ENCODE measurements around the gene DSCAML1. TPM values are rescaled to one million over a fixed set of nuclear protein-coding genes. Genes with fewer than 3 reads are reported as not detected.

DSCAML1 gene
- total and polyA plus RNA-seq, 7 experiments from 2014 or later, result 0.17 to 1.3 (median 0.60) TPM; not detected in 2

DNA sequence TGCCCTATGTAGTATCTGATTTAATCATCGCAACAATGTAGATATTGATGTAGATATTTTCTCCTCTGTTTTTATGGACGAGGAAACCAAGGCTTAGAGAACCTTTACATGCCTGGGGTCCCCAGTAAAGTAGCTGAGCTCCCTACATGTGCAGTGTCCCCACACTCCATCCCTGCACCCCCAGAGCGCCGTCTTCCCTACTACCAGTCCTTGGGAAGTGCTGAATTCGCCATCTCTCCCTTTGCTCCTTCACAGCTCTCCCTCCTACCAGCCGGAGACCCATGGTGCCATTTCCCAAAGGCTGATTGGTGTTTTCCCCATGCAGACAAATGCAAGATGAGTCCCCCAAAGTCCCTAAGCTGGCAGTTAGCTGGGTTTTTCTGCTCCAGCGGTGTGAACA is 383.4 kb downstream of the DSCAML1 start:
- Histone ChIP-seq H3K4me3 (ENCODE audit: low read length) (no peak overlapping the region), H3K9me3 (ENCODE audit: control insufficient read depth in 2 of 3, low read length in 3 of 3) (no peaks in the 10 kb centered on the region), H3K27ac (ENCODE audit: low read depth, low read length) (no peak overlapping the region), H3K27me3 (ENCODE audit: control insufficient read depth in 2 of 2, insufficient read depth in 2 of 2, low read length in 2 of 2) (no peaks in the 10 kb centered on the region), H3K4me1 (ENCODE audit: control insufficient read depth in 2 of 2, insufficient read depth in 2 of 2, low read length in 2 of 2) (no peaks in the 10 kb centered on the region), H3K36me3 (ENCODE audit: control insufficient read depth in 2 of 3, insufficient read depth in 3 of 3, low read length in 3 of 3) (peaks cover 0 to 20% (median 0%) of the 10 kb centered on the region in 3 experiments)
- CTCF ChIA-PET, result no interaction called here
- POLR2A ChIA-PET, result no interaction called here
- Mint-ChIP-seq H3K4me3 (no peak overlapping the region), H3K27ac (no peak overlapping the region), H3K36me3 (peaks cover 2 to 17% (median 12%) of the 10 kb centered on the region in 5 donors), H3K4me1 (peaks cover 0 to 2% (median 0%) of the 10 kb centered on the region in 7 donors), H3K9me3 (peaks cover 0 to 2% (median 0%) of the 10 kb centered on the region in 11 donors), H3K27me3 (no peaks in the 10 kb centered on the region)
- DNase-seq (no peak), ATAC-seq (no peak)
- intact Hi-C loops (cut with micrococcal nuclease), result no loop called here

DNA sequence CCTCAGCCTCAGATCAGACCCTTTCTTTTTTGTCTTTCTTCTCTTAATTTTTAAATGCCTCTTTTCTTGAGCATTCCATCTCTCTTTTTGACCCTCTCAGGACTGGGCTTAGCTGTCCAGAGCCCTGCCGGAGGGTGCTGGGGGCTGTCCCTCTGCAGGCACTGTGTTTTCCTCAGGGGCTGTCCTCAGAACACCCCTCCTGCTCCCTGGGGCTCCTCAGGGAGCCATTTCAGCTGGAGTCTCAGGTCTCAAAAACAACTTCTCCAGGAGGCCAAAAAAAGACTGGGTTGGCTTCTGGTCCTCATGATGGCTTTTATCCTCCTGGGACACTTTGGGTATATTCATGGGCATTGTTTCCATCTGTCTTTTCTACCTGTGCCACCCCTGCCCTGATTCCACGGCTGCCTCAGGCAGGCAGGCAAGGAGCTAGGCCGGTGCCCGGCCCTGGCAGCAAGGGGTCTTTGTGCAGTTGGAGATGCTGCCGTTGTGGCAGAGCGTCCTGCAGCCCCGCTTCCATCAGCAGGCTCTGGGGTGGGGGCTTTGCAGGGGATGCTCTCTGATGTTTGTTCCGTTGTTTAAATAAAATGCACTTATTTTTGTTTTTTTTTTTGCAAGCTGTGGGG is 384.3 kb downstream of the DSCAML1 start:
- peaks cover 0 to 29% (median 3%) of the 10 kb centered on the region in 3 experiments for H3K36me3 ChIP-seq (ENCODE audit: control insufficient read depth in 2 of 3, insufficient read depth in 3 of 3, low read length in 3 of 3)
- CTCF ChIA-PET, result no interaction called here
- H3K4me1 ChIP-seq (ENCODE audit: control insufficient read depth in 2 of 2, insufficient read depth in 2 of 2, low read length in 2 of 2), result no peaks in the 10 kb centered on the region
- no peaks in the 10 kb centered on the region for H3K27me3 Mint-ChIP-seq
- H3K4me3 Mint-ChIP-seq, result no peak overlapping the region
- H3K4me1 Mint-ChIP-seq, result peaks cover 0 to 2% (median 0%) of the 10 kb centered on the region in 7 donors
- H3K36me3 Mint-ChIP-seq, result peaks cover 6 to 25% (median 19%) of the 10 kb centered on the region in 5 donors
- H3K27ac Mint-ChIP-seq, result peak overlapping the region in 1 of 9 donors; percentile 77
- H3K4me3 ChIP-seq (ENCODE audit: low read length), result no peak overlapping the region
- intact Hi-C loops (cut with micrococcal nuclease), result no loop called here
- DNase-seq (no peak), ATAC-seq (no peak)
- no peaks in the 10 kb centered on the region for H3K9me3 ChIP-seq (ENCODE audit: control insufficient read depth in 2 of 3, low read length in 3 of 3)
- H3K27me3 ChIP-seq (ENCODE audit: control insufficient read depth in 2 of 2, insufficient read depth in 2 of 2, low read length in 2 of 2), result no peaks in the 10 kb centered on the region
- H3K27ac ChIP-seq (ENCODE audit: low read depth, low read length), result no peak overlapping the region
- POLR2A ChIA-PET, result no interaction called here
- peaks cover 0 to 2% (median 0%) of the 10 kb centered on the region in 11 donors for H3K9me3 Mint-ChIP-seq

DNA sequence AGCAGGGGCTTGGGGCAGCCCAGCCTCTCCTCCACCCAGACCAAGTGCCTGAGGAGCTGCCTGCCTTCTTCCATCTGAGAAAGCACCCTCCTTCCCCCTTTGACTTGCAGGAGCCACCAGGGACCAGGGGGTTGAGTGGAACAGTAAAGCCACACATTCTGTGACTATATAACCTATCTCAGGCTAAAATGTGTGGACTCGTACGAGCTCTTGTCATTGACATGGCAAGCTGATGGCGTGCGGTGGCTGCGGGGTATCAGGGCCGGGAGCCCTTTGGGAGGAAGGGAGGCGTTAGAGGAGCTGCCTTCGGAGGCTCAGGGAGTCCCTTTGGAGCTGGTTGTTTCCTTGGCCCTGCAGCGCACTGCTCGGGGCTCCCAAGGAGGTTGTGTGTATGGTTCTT is 384.8 kb downstream of the DSCAML1 start:
- Histone ChIP-seq H3K27me3 (ENCODE audit: control insufficient read depth in 2 of 2, insufficient read depth in 2 of 2, low read length in 2 of 2) (no peaks in the 10 kb centered on the region), H3K36me3 (ENCODE audit: control insufficient read depth in 2 of 3, insufficient read depth in 3 of 3, low read length in 3 of 3) (peaks cover 0 to 32% (median 6%) of the 10 kb centered on the region in 3 experiments), H3K4me1 (ENCODE audit: control insufficient read depth in 2 of 2, insufficient read depth in 2 of 2, low read length in 2 of 2) (no peaks in the 10 kb centered on the region), H3K4me3 (ENCODE audit: low read length) (no peak overlapping the region), H3K9me3 (ENCODE audit: control insufficient read depth in 2 of 3, low read length in 3 of 3) (no peaks in the 10 kb centered on the region), H3K27ac (ENCODE audit: low read depth, low read length) (no peak overlapping the region)
- intact Hi-C loops (cut with micrococcal nuclease), result no loop called here
- Mint-ChIP-seq H3K36me3 (peaks cover 8 to 28% (median 22%) of the 10 kb centered on the region in 5 donors), H3K4me1 (no peaks in the 10 kb centered on the region), H3K27me3 (no peaks in the 10 kb centered on the region), H3K27ac (no peak overlapping the region), H3K9me3 (peaks cover 0 to 2% (median 0%) of the 10 kb centered on the region in 11 donors), H3K4me3 (no peak overlapping the region)
- no peak for ATAC-seq
- no peak for DNase-seq
- POLR2A ChIA-PET, result no interaction called here
- CTCF ChIA-PET, result no interaction called here

DNA sequence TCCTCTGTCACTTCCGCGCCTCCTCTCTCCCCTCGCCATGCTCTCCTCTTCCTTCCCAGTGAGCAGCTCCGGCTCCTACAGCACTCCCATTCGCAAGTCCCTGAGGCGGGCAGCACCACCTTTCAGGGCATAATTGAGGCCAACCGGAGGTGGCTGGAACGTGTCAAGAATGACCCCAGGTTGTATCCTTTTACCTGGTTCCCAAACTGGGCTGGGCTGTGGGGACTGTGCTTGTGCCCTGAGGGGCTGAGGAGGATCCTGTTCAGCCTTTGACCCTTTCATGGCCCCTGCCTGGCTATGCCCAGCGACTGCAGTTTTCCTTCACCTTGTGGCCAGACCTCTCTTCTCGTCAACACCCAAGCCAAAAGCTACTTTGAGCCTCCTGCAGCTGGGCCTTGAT is 385.3 kb downstream of the DSCAML1 start:
- H3K27ac Mint-ChIP-seq, result no peak overlapping the region
- H3K4me1 ChIP-seq (ENCODE audit: control insufficient read depth in 2 of 2, insufficient read depth in 2 of 2, low read length in 2 of 2), result no peaks in the 10 kb centered on the region
- no peak for ATAC-seq
- no peak overlapping the region for H3K27ac ChIP-seq (ENCODE audit: low read depth, low read length)
- peaks cover 0 to 32% (median 6%) of the 10 kb centered on the region in 3 experiments for H3K36me3 ChIP-seq (ENCODE audit: control insufficient read depth in 2 of 3, insufficient read depth in 3 of 3, low read length in 3 of 3)
- DNase-seq, result no peak
- ChIA-PET CTCF (no interaction called here), POLR2A (no interaction called here)
- H3K4me1 Mint-ChIP-seq, result no peaks in the 10 kb centered on the region
- no peak overlapping the region for H3K4me3 Mint-ChIP-seq
- no peaks in the 10 kb centered on the region for H3K27me3 ChIP-seq (ENCODE audit: control insufficient read depth in 2 of 2, insufficient read depth in 2 of 2, low read length in 2 of 2)
- no peak overlapping the region for H3K4me3 ChIP-seq (ENCODE audit: low read length)
- no peaks in the 10 kb centered on the region for H3K9me3 ChIP-seq (ENCODE audit: control insufficient read depth in 2 of 3, low read length in 3 of 3)
- H3K36me3 Mint-ChIP-seq, result peaks cover 8 to 28% (median 22%) of the 10 kb centered on the region in 5 donors
- peaks cover 0 to 2% (median 0%) of the 10 kb centered on the region in 11 donors for H3K9me3 Mint-ChIP-seq
- no peaks in the 10 kb centered on the region for H3K27me3 Mint-ChIP-seq
- intact Hi-C loops (cut with micrococcal nuclease), result no loop called here

DNA sequence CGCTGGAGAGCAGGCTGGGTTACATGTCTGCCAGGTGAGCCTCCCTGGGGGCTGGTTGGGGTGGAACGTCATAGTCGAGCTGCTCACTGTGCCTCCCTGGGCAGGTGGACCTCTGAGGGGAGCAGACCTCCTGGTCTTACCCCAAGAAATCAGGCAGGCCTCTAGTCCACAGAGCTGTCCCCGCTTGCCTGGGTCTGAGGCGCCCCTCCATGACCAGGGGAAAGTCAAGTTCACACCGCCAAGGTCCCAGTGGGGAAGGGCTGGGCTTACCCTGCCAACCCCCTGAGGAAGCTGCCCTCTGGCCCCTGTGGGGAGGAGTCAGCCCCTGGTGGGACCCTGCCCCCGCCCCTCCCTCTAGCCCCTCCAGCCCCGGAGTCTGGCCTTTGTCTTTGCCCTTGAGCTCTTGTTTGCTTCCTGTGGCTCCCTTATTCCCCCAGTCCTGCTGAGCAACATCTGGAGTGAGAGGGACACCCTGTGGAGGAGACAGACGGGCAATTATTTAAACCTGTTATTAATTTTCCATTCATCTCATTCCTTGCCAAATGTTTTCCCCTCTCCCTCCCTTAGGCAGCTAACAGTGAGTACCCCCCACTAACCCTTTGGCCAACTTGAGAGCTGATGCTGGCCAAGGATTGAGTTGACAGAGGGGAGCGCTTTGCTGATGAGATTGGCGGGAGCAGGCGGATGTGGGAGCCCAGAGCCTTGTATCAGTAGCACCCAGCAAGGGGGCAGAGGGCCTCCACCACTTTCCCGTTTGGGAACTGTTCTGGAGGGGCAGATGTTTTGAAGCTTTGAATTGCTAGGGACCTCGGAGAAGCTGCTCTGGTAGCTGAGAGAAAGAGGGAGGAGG is 385.9 kb downstream of the DSCAML1 start:
- ChIA-PET CTCF (no interaction called here), POLR2A (no interaction called here)
- Mint-ChIP-seq H3K4me1 (no peaks in the 10 kb centered on the region), H3K4me3 (peak overlapping the region in 1 of 10 donors; percentile 45), H3K36me3 (peaks cover 14 to 35% (median 27%) of the 10 kb centered on the region in 5 donors), H3K27me3 (no peaks in the 10 kb centered on the region), H3K27ac (peak overlapping the region in 1 of 9 donors; percentile 14), H3K9me3 (peaks cover 0 to 6% (median 2%) of the 10 kb centered on the region in 11 donors)
- H3K27ac ChIP-seq (ENCODE audit: low read depth, low read length), result no peak overlapping the region
- H3K27me3 ChIP-seq (ENCODE audit: control insufficient read depth in 2 of 2, insufficient read depth in 2 of 2, low read length in 2 of 2), result no peaks in the 10 kb centered on the region
- peaks cover 0 to 3% (median 0%) of the 10 kb centered on the region in 3 experiments for H3K9me3 ChIP-seq (ENCODE audit: control insufficient read depth in 2 of 3, low read length in 3 of 3)
- DNase-seq (no peak), ATAC-seq (no peak)
- no peak overlapping the region for H3K4me3 ChIP-seq (ENCODE audit: low read length)
- intact Hi-C loops (cut with micrococcal nuclease), result no loop called here
- no peaks in the 10 kb centered on the region for H3K4me1 ChIP-seq (ENCODE audit: control insufficient read depth in 2 of 2, insufficient read depth in 2 of 2, low read length in 2 of 2)
- peaks cover 0 to 37% (median 6%) of the 10 kb centered on the region in 3 experiments for H3K36me3 ChIP-seq (ENCODE audit: control insufficient read depth in 2 of 3, insufficient read depth in 3 of 3, low read length in 3 of 3)

DNA sequence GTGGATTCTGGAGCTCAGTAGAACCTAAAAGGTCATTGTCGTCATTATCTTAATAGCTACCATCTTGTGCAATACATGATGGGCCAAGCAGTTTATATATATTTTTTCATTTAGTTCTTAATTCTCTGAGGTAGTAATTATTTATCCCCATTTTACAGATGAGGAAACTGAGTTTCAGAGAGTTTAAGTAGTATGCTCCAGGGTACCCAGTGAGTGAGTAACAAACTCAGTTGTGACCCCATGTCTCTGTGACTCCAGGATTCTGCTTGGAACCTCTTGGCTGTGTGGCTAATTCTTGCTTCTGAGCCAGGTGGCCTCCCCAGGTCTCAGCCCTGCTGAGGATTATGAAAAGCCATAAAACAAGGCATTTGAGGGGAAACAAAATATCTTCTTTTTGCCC is 386.8 kb downstream of the DSCAML1 start:
- H3K27ac Mint-ChIP-seq, result no peak overlapping the region
- peaks cover 0 to 8% (median 0%) of the 10 kb centered on the region in 3 experiments for H3K9me3 ChIP-seq (ENCODE audit: control insufficient read depth in 2 of 3, low read length in 3 of 3)
- H3K36me3 ChIP-seq (ENCODE audit: control insufficient read depth in 2 of 3, insufficient read depth in 3 of 3, low read length in 3 of 3), result peaks cover 0 to 37% (median 6%) of the 10 kb centered on the region in 3 experiments
- H3K27me3 Mint-ChIP-seq, result no peaks in the 10 kb centered on the region
- DNase-seq (no peak), ATAC-seq (no peak)
- H3K9me3 Mint-ChIP-seq, result peaks cover 0 to 14% (median 8%) of the 10 kb centered on the region in 11 donors
- H3K27me3 ChIP-seq (ENCODE audit: control insufficient read depth in 2 of 2, insufficient read depth in 2 of 2, low read length in 2 of 2), result no peaks in the 10 kb centered on the region
- H3K4me3 Mint-ChIP-seq, result no peak overlapping the region
- ChIA-PET POLR2A (no interaction called here), CTCF (no interaction called here)
- H3K4me3 ChIP-seq (ENCODE audit: low read length), result no peak overlapping the region
- H3K4me1 Mint-ChIP-seq, result no peaks in the 10 kb centered on the region
- H3K4me1 ChIP-seq (ENCODE audit: control insufficient read depth in 2 of 2, insufficient read depth in 2 of 2, low read length in 2 of 2), result no peaks in the 10 kb centered on the region
- H3K36me3 Mint-ChIP-seq, result peaks cover 22 to 43% (median 36%) of the 10 kb centered on the region in 5 donors
- no peak overlapping the region for H3K27ac ChIP-seq (ENCODE audit: low read depth, low read length)
- intact Hi-C loops (cut with micrococcal nuclease), result no loop called here
